IPS-NIHi7 (cell line): Measurements from ENCODE around the gene HMGN4.

Source experiments
- DNase-seq: peaks from one replicate; pipeline ENCODE4 v3.0.0; 2012; ENCODE audit warnings: mixed read lengths; ENCODE audit errors: extremely low spot score

Gene HMGN4

GRCh38 chr6:26577720-26578072 lies 39.5 kb downstream of the HMGN4 start:
- no peak for DNase-seq

DNA sequence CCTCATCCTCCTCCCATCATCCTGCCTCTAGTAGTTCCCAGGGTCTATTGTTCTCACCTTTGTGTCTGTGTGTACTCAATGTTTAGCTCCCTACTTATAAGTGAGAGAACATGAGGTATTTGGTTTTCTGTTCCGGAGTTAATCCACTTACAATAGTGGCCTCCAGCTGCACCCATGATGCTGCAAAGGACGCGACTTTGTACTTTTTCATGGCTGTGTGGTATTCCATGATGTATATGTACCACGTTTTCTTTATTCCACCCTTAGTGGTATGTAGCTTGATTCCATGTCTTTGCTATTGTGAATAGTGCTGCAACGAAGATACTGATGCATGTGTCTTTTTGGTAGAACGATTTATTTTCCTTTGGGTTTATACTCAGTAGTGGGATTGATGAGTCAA lies 40.1 kb downstream of the HMGN4 start:
- DNase-seq: no peak

DNA sequence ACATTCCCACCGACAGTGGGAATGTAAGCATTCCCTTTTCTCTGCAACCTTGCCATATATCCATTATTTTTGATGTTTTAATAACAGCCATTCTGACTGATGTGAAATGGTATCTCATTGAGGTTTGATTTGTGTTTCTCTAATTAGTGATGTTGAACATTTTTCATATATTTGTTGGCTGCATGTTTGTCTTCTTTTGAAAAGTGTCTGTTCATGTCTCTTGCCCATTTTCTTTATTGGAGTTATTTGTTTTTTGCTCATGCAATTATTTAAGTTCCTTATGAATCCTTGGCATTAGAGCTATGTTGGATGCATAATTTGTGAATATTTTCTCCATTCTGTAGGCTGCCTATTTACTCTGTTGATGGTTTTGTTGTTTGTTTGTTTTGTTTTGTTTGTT lies 40.6 kb downstream of the HMGN4 start:
- no peak for DNase-seq

DNA sequence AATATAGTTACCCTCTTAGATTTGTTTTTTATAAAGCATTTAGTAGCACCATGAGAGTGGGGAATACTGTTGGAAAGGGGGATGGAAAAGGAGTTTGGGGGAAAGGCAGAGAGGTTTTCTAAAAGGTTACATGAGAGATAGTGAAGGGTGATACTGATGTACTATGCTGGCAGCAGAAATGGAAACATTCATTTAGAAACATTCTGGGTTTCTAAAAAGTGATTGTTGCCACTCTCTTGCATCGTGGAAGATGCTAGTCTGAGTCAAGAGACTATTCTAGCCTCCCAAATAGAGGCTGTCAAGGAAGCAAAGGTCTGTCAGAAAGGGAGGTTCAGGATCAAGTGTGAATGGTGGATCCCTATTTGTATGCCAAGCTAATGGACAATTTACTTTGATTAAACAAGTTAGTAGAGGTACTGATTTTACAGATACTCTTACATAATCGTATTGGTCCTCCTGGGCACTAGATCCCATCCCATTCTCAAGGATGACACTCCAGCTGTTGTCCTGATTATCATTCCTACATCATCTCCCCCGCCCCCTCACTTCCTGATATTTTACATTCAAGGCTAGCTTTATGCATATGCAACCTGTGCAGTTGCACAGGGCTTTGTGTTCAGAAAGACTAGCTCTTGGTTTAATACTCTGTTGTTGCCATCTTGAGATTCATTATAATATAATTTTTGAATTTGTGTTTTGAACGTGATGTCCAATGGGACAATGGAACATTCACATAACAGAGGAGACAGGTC lies 43.2 kb downstream of the HMGN4 start:
- DNase-seq: no peak

DNA sequence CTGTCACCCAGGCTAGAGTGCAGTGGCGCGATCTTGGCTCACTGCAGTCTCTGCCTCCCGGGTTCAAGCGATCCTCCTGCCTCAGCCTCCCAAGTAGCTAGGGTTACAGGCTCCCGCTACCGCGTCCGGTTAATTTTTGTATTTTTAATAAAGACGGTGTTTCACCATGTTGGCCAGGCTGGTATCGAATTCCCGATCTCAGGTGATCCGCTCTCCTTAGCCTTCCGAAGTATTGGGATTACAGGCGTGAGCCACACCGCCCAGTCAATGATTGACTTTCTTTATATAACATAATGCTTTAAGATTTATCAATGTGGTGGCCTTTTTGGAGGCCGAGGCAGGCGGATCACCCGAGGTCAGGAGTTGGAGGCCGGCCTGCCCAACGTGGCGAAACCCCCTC lies 50.8 kb downstream of the HMGN4 start:
- no peak for DNase-seq

- DNase-seq: no peak
These were observed 54.5 kb downstream of the HMGN4 start for GRCh38 chr6:26592649-26593048.

GRCh38 chr6:26593278-26594130 lies 55.3 kb downstream of the HMGN4 start:
- DNase-seq: no peak

DNA sequence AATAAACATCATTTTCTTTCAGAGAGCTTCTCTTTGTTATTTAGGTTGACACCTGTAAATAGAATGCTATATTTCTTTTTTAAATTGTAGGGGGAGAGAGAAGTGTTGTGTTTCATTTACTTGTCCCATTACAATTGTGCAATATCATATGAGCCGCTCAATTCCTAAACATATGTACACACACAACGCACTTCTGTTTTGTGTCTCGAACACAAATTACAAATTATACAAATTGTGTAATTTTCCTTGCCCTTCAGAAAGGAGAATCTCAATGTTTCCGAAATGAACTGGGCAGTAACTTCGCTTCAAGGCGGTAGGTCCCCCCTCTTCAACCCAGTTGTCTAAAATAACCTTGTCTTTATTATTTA lies 55.9 kb downstream of the HMGN4 start:
- no peak for DNase-seq

- DNase-seq: no peak
These were observed 56.8 kb downstream of the HMGN4 start for GRCh38 chr6:26594730-26595632.

DNA sequence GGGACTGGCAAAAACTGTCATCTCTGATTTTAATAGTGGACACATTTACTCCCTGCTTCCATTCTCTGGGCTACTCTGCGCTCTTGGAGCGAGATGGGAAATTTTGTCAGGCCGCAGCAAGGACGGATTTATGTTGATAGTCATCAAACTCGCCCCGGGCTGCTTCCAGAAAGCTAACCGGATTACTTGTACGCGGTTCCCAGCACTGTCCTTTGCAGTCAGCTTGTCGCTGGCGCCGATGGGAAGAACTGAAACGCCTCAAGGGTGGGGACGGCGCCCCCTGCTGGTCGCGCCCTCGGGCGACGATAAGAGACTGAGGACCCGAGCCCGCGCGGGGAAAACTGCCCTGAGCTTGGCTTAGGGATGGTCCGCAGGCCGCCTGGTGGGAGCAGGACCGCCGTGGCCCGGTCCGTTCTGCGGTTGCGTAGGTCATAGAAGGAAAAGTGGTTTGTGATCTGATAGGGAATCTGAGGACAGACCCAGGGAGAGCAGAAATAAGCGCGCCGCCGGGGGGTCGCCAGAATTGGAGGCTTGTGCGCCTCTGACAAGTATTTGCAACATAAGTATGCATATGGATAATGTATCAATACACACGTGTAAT lies 57.6 kb downstream of the HMGN4 start:
- peak; percentile 80 for DNase-seq
